Measurements from ENCODE around the gene LPP.

- TF ChIP-seq POLR2AphosphoS5 (IDR thresholded peaks at IDR 0.05) (no peak), CTCF (IDR thresholded peaks at IDR 0.05) (no peak), POLR2A (IDR thresholded peaks at IDR 0.05) (no peak)
These were observed 518.0 kb downstream of the LPP start for GRCh38 chr3:188671971-188672370.
